ENCODE measurements around the gene JAZF1.

The JAZF1 gene

DNA sequence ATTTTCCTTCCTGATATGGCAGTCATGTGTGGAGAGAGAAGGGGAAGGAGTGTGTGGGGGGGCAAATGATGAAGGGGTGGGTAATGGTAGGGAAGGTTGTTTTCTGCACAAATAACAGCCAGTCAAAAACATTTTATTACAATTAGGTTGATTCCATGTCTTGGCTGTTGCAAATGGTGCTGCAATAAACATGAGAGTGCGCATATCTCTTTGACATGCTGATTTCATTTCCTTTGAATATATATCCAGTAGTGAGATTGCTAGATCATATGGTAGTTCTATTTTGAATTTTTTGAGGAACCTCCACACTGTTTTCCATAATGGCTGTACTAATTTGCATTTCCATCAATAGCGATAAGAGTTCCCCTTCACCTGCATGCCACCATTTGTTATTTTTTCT, 10.6 kb upstream of the JAZF1 start:
- FAIRE-seq, result no peak

DNA sequence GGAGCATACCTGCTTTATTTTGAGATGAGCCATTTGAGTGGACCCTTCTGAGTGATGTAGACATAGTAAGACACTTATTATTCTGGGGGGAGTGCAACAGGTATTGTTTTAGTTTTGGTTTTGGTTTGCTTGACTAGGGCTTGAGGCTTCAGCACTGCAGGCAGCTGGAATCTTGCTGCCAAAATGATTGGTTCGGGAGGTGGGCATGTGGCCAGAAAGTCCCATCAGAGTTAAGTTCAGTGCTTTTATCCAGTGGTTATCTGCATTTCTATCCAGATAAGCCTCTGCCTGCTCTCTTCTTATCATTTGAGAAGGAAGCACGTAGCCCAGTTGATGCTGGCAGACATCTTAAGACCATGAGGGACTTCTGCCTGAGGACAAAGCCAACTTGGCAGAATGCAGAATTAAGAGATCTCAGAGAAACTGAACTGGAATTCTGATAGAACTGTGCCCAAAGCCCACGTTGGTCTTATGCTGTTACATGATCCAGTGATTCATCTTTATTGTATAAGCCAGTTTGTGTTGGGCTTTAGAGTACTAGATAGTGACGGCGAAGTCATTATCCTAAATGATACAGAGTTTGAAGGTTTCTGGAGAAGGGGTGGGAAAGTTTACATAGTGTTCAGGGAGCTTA, 9.6 kb upstream of the JAZF1 start:
- no peak for FAIRE-seq

DNA sequence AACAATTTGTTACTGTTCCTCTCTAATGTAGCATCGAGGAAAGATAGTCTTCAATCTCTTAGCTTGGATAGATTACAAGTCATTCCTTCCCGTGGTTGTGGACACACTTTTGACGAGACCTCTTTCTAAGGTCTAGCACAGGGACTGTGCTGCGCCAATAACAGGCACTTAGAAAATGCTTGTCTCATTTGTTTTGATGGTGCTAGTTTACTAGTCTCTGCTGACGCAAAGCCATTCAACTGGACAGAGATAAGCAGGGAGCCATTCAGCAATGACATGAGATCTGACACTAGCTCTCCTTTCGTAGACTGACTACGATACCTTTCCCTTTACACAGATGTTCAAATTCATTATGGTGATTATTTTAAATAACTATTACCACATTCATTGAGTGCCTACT, 6.4 kb upstream of the JAZF1 start:
- no peak for FAIRE-seq

DNA sequence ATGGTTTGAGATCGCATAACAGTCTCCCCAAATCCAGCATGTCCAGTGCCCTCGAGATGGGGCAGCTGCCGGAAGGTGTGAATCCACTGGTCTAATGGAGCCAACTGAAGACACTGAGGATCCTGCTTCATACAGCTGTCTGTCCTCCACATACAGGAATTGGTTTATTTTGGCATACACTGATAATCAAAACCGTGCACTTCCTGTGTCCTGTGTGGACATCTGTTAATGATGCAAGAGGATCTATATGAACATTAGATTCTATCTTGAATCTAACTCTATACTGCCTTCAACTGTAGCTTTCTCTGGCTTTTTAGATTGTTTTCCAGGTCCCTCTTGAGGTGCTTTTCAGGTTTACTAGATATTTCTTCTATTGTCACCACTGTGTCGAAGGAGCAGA, 3.0 kb upstream of the JAZF1 start:
- no peak for FAIRE-seq

DNA sequence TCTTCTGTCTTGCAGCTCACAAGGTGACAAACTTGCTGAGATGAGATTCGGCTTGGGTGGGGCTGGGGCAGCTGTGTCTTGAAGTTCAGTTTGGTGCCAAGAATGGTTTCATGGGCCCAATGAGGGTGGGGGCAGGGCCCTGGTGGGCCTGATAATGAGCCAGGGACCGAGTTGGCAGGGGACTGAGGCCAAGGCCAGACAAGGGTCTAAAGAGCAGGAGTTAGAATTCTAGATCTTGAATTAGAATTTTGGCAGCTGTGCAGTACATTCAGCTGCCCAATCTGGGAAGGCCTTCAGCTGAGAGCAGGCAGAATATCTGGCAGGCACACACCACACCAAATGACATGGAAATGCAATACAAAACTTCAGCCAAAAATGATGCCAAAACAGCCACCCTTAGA, 1.5 kb upstream of the JAZF1 start:
- no peak for FAIRE-seq

DNA sequence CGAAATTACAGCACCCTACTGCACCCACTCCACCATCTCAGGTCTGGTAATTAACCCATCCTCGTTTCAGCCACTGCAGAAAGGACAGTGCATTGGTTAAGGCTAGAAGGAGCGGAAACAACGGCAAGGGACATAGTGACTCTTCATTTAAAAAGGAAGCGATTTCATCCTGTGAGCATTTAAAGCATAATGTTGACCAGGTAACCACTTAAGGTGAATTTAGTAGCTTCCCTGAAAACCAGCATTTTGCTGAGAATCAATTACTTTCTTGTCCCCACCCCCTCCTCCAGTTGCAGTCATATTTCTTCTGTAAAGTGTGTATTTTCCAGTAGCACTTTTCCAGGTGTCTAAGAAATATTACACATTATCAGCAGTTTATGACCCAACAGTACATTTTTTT, 821 bp upstream of the JAZF1 start:
- FAIRE-seq, result no peak

DNA sequence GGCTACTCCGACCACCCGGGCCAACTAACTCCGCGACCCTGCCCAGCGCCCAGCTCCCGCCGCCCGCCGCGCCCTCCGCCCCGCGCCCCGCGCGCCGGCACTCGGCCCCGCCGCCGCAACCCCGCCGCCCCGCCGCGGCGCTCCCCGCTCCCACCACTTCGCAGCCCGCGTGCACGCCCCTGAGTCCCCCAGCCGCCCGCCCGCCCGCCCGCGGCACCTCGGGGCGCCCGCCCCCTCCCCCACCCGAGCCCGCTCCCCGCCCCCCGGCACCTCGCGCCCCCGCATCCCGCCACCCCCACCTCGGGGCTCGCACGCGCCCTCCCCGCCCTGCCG, 598 bp downstream of the JAZF1 start:
- FAIRE-seq, result no peak

DNA sequence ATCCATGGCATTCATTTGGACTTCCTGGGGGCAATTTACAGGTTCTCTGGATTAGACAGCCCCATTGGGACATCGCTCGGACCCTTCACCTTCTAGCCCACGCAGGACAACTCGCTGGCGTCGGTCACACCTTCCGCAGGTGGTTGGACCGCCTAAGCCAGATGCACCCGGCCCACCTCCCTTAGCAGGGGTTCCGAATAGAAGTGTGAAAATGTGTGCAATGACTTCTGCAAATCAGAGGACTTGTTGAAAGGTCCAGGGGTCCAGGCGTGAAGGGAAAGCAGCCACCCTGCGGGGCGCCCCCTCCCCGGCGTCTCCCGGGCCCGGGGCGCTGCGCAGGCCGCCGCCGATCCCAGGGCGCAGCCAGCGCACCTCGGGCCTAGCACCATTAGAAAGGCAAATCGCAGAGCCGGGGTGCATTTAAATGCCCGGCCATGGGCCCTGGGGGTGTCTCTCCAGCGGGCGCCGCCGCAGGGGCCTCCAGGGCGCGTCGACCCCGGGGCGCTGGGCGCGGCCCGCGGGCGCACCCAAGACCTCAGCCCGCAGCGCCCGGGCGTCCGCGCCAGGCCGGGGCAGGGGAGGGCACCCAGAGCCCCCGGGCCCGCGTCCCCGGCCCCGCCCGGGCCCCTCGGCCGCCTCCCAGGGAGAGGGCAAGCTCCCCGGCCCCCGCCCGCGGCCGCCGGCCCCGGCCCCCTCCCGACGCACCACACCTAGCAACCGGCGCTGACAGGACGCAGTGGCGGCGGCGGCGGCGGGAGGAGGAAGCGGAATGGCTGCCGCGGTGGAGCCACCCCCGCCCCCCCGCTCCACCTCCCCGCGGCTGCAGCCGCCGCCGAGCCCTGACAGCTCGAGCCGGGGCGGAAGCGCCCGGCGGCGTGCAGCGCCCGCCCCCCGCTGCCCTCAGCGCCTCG, 1.2 kb downstream of the JAZF1 start:
- FAIRE-seq, result no peak

DNA sequence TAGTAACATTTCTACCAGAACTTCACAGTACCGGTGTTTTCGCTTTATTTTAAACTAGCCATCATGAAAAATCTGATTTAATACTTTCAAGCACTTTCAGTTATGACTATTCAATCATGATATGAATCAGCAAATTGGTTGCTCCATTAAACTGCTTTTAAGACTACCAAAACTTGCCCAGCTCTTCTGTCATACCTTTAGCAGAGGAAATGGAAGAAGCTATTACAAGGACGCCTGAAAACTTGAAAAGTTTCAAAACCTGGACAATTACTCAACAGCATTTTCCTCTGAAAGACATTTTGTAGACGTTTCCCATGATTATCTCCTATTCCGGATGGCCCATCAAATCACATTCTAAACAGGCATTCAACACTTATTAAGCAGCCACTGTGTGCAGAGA, 2.0 kb downstream of the JAZF1 start:
- FAIRE-seq, result no peak

DNA sequence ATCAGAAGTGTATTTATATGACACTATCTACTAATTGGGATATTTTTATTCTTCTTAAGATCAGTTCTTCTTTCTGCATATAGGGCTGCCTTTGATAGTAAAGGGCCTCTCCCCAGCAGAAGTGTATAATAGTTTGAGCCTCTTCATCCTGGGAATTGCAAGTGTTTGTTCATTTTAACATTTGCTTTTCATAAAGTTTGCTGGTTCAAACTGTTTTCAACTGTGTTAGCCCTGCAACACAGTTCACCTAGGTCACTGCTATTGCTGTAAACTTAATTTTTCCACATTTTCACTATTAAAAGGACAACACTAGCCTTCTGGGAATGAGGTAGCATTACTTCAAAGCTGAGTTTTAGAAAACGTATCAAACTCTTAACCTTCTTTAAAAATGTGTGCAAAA, 2.8 kb downstream of the JAZF1 start:
- FAIRE-seq, result no peak

DNA sequence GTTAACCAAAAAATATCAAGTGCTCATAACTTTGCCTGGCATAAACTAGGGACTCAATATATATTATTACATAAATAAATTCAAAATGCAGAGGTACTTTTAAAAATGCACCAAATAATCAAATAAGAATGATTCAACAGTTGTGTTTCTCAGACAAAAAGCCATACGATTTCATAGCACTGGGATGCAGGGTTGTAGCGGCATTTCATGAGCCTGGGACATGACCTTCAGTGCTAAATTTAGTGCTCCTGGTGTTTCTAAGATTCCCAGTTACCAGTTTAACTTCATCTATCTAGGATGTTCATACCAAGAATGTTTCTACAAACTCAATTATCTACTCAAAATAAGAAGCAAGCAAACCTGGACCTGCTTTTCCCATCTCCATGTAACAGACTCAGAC, 4.0 kb downstream of the JAZF1 start:
- no peak for FAIRE-seq

DNA sequence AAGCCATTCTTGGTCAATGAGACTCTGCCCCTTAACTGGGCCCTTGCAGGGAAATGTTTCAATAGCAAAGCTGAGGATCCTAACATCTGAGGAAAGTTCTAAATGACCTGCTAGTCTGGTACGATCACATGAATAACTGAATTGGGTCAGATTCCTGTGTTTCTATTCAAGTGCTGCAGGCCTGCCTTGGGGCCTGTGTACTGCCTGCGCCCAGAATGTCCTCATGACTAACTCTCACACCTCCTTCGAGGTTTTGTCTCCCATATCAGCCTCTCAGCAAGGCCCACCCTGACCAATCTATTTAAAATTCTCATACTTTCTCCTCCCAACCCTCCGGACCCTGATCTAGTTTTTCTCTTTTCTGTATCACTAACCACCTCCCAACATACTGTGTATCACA, 4.4 kb downstream of the JAZF1 start:
- FAIRE-seq, result no peak

DNA sequence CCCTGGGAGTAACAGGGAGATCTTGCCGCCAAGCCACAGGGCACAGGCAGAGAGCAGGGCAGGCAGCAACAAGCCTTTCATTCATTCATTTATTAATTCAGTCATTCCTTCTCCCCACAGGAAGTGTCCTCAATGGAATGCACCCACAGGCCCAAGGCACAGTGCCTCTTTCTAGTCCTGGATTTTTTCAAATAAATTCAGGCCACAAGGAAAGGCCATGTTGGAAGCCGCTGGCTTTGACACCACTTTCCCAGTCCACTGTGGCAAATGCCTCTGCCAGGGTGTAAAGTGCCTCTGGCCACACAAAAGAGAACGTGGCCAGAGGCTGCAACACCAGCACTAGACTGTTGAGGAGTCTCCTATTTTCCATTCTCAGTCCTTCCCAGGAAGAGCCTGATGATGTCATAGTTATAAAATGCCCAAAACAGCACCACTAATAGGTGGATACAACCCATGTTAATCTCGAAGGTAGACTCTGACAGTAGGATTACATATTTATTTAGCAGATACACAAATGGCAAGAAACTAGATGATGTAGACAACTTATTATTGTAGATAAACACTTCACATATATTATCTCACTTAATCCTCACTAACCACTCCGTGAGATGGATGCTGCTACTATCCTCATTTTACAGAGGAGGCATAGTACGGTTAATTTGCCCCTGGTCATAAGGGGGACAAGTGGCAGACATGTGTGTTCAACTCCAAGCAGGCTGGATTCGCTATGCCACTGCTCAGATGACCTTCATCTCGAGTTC, 5.5 kb downstream of the JAZF1 start:
- no peak for FAIRE-seq

DNA sequence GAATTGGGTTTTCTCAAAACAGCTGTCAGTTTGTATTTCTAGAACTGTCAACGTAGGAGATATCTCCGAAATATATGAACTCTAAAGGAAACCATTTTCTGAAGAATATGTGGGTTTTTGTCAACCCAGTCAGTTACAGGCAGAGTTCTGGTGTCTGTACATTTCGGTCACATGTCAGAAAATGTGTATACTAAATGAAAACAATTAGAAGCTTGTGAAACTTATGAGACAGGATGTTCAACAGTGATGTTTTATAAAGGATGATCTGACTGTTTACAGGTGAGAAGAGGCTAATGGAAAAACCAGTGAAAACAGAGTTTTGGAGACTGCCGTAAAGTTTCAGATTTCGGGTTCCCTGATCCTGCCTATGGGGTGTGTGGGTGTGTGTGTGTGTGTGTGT, 6.2 kb downstream of the JAZF1 start:
- FAIRE-seq, result no peak

DNA sequence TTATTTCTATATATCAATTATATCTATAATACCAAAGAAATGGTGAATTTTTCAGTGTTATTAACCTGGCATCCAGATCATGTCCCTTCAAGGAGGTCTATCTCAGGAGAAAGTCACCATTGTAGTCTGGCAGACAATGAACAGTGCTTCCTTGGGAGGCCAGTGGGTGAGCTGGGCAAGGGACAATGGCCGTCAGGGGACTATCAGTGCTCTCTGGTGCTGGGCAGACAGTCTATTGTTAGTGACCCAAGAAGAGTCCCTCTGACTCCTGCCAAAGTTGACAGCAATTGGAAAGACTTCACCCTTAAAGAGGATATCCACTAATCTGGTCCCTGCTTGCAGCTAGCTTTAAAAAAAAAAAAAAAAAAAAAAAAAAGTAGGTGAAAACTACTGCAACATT, 7.1 kb downstream of the JAZF1 start:
- FAIRE-seq, result no peak

DNA sequence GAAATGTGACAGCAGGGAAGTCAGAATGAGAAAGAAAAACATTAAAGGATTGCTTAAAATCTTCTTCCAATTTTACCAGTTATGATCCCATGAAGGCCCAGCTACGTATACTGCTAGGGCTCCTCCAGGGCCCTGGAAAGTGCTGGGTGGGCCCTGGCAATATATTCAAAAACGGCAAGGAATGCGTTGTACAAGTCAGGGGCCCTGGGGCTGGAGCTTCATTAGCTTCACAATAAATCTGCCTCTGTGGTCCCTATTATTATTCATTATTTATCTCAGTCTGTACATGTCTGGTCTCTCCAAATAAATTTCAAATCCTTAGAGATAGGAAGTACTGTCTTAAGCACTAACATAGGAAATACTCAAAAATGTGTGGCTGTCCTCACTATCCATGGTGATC, 7.6 kb downstream of the JAZF1 start:
- no peak for FAIRE-seq

DNA sequence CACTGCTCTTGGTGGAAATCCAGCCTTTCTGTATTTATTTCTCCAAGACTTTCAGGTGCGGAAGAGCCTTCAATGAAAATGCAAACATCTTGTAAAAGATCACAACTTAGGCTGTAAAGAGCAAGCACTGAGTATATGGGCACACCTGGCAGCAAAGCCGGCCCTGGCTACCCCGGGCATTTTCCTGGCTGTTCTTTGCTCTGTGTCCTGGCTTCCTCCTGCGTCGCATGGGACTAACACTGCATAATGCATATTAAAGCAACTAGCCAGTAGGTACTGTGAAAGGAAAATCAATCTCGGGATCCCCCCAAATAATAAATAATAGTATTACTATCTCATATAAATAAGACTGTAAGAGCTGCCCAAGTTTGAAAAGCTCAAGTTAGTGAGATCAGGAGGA, 9.9 kb downstream of the JAZF1 start:
- no peak for FAIRE-seq

DNA sequence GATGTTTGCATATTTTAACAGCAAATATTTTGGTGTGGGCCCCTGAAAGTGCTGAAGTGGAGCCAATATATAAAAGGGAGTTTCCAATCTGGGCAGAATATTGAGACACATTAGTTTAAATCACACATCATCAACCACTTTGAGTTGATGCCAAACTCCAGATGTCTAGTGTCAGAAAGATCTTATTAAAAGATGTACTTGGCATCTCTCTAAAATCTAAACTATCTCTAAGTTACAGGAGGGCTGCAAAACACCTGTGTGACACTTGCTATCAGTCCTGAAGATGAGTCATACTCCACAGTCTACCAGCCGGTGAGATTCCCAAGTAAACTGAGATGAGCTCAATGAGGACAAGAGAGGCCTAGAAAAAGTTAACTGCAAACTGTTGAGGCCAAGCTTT, 11.4 kb downstream of the JAZF1 start:
- FAIRE-seq, result no peak

DNA sequence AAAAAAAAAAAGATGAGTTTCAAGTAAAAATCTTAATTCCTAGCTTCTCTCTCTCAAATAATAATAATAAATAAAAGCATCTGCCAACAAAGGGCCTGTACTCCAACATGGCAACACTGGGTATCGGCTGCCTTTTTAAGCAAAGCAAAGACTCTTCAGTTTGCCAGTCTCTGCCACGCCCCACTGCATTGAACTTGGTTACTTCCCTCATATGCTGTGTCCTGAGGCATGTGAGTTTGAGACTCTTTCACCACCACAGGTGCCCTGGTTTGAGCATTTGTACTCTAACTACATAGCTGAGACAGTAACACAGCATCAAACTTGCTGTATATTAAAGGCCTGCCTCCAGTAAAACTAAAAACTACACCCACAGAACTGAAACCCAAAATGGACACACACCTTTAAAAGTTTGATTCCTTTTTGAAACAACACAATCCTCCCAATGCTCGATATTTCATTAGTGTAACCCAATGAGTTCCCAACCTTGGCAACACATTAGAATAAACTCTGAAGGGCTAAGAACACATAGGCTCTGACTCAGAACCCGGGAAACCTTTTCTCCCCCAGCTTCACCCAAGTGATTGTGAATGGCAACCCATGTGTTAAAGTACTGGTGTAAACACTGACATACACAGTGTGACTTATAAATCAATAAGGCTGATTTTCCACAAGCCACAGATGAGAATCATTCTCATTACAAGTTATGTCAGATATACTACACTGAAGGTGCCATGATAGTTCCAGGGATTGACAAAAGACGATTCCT, 12.0 kb downstream of the JAZF1 start:
- FAIRE-seq, result no peak

DNA sequence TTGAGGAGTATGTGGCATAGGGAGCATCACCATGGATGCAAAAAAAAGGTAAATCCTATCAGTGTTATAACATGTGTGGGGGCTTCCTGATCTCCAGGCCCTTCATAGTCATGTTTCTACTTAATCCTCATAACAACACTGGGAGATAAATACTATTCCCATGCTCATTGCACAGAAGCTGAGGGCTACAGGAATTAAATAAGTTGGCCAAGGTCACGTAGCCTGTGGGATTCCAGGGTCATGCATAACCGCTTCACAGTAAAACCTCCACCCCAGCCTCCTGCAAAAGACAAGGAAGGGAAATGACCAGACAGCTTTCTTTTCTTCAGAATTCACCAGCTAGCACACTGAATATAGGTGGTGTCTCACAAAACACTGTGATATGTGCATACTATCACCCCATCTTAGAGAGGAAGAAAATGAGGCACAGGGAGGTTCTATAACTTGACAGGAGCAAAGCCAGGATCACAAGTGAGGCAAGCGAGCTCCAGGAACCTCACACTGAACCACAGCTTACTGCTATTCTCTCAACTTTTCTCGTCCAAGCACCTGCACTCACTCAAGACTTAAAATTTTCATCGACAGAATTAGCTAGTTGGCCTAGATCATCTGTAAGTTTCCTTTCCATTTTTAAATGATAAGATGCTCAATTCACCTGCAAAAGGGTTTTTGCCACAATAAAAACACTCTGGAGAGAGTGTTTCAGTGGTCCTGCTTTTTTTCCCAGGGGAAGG, 13.4 kb downstream of the JAZF1 start:
- no peak for FAIRE-seq

DNA sequence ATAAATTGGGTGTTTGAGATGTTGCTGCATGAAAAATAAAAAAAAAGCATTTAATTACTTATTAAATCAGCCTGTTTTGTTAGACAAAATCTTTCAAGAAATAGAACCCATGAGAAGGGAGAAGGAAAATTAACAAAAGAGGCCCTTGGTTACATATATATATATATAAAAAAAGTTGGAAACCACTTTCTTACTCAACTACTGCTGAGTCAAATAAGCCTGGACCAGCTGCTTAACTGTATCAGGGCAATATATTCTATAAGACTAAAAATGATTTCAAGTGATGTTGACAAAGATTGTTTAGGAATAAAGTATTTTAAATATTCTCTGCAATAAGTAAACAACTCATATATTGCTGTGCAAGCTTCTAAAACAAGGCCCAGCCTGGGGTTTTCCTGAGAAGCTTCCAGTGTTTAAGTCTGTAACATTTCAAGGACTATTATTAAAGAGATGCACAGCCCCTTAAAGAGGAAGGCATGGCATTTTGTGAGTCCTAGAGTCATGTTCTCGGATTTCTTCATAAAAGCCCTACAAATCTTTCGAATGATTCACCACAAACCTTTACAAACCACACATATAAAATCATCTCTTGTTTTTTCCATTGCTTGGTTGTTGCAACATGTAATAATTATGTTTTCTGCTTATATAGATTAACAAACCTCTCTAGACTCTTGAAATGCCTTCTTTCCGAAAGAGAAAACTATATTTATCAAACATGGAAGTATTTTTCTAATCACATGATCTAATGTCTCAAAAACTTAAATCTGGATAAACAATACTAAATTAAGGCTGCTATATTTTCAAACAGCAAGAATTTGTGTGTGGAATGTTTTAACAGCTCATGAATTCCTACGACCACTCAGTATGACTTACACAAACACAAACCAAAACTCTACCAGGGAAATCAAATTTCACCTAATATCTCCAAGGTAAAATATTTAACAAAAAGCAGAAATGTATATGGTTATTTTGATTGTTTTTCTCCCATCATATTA, 14.3 kb downstream of the JAZF1 start:
- peak; percentile 83 for FAIRE-seq

Measured in endometrium (tissue), 2 donors.